Measurements from ENCODE around the gene LMO1.

Gene LMO1

GRCh38 chr11:8204025-8204424 lies 59.7 kb downstream of the LMO1 start:
- no peak for DNase-seq (ENCODE audit: low read depth)

GRCh38 chr11:8203414-8203715 lies 60.3 kb downstream of the LMO1 start:
- DNase-seq (ENCODE audit: low read depth), result no peak

- no peak for DNase-seq (ENCODE audit: low read depth)
Measured at GRCh38 chr11:8202516-8203413, 60.9 kb downstream of the LMO1 start.

GRCh38 chr11:8201644-8202365 lies 61.9 kb downstream of the LMO1 start:
- no peak for DNase-seq (ENCODE audit: low read depth)

GRCh38 chr11:8199676-8200075 lies 64.0 kb downstream of the LMO1 start:
- no peak for DNase-seq (ENCODE audit: low read depth)

GRCh38 chr11:8196749-8197148 lies 66.9 kb downstream of the LMO1 start:
- DNase-seq (ENCODE audit: low read depth), result no peak

- no peak for DNase-seq (ENCODE audit: low read depth)
Measured at GRCh38 chr11:8194956-8195355, 68.7 kb downstream of the LMO1 start.

- no peak for DNase-seq (ENCODE audit: low read depth)
Measured at GRCh38 chr11:8192896-8193209, 70.8 kb downstream of the LMO1 start.

GRCh38 chr11:8192016-8192895 lies 71.4 kb downstream of the LMO1 start:
- DNase-seq (ENCODE audit: low read depth), result no peak

- DNase-seq (ENCODE audit: low read depth), result no peak
Measured at GRCh38 chr11:8190431-8190830, 73.2 kb downstream of the LMO1 start.

- DNase-seq (ENCODE audit: low read depth), result no peak
Measured at GRCh38 chr11:8186429-8186828, 77.2 kb downstream of the LMO1 start.

- DNase-seq (ENCODE audit: low read depth), result no peak
Measured at GRCh38 chr11:8183111-8183510, 80.6 kb downstream of the LMO1 start.

GRCh38 chr11:8180469-8180868 lies 83.2 kb downstream of the LMO1 start:
- no peak for DNase-seq (ENCODE audit: low read depth)

- no peak for DNase-seq (ENCODE audit: low read depth)
Measured at GRCh38 chr11:8178297-8178696, 85.4 kb downstream of the LMO1 start.

GRCh38 chr11:8177136-8177535 lies 86.5 kb downstream of the LMO1 start:
- no peak for DNase-seq (ENCODE audit: low read depth)
